ENCODE results near the gene SKOR2. TPM values are rescaled to one million over a fixed set of nuclear protein-coding genes. Genes with fewer than 3 reads are reported as not detected.
"Not testable (repeated sequence)": the region's sequence is repeated elsewhere in the genome, so short reads cannot be mapped to it uniquely, and the experiment has no call there.

The SKOR2 gene
- total RNA-seq, 1 donor from 2014 or later = not detected

DNA sequence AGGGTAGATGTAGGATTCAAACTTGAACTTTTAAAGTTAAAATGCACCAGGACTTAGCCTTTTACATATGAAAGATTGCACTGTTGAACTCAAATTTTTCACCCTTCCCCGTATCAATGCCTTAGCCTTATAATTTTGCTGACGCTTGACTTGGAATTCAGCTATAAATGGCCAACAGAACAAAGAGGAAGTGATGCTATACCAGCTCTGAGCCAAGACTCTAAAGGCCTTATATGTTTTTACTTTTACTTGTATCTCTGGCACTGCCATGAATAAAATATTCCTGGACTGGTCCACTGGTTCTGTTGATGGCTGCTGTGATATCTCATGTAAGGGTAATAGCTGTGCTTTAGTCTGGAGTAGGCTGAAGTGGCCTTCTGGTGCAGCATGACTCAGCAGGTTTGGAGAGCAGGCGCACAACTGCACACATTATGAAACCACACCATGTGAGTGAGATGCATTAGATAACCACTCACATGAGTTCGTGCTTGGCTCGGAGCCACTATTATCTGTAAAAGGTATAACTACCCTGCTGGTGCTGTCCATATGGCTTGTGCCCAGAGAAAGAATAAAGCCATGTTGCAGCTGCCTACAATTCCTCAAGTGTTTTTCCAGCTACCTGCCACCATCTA, 66.9 kb downstream of the SKOR2 start:
- Mint-ChIP-seq H3K27me3 (peaks cover 12% of the 10 kb centered on the region), H3K4me1 (ENCODE audit: low read depth) (no peaks in the 10 kb centered on the region), H3K4me3 (ENCODE audit: low read depth) (no peak overlapping the region), H3K9me3 (ENCODE audit: low read depth) (peaks cover 12% of the 10 kb centered on the region), H3K36me3 (ENCODE audit: insufficient read depth) (no peaks in the 10 kb centered on the region), H3K27ac (no peak overlapping the region)
- no peak for DNase-seq (ENCODE audit: low spot score, unreplicated experiment)
- TF ChIP-seq, protein P1, sequence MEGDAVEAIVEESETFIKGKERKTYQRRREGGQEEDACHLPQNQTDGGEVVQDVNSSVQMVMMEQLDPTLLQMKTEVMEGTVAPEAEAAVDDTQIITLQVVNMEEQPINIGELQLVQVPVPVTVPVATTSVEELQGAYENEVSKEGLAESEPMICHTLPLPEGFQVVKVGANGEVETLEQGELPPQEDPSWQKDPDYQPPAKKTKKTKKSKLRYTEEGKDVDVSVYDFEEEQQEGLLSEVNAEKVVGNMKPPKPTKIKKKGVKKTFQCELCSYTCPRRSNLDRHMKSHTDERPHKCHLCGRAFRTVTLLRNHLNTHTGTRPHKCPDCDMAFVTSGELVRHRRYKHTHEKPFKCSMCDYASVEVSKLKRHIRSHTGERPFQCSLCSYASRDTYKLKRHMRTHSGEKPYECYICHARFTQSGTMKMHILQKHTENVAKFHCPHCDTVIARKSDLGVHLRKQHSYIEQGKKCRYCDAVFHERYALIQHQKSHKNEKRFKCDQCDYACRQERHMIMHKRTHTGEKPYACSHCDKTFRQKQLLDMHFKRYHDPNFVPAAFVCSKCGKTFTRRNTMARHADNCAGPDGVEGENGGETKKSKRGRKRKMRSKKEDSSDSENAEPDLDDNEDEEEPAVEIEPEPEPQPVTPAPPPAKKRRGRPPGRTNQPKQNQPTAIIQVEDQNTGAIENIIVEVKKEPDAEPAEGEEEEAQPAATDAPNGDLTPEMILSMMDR (IDR thresholded peaks at IDR 0.05; ENCODE audit: unreplicated experiment) = no peak

- H3K27ac Mint-ChIP-seq; H3K36me3 Mint-ChIP-seq (ENCODE audit: insufficient read depth); H3K4me1 Mint-ChIP-seq (ENCODE audit: low read depth); H3K27me3 Mint-ChIP-seq; DNase-seq (ENCODE audit: low spot score, unreplicated experiment); H3K4me3 Mint-ChIP-seq (ENCODE audit: low read depth): not testable (repeated sequence)
- peaks cover 12% of the 10 kb centered on the region for H3K9me3 Mint-ChIP-seq (ENCODE audit: low read depth)
Observed at GRCh38 chr18:47182156-47182555, 69.3 kb downstream of the SKOR2 start.

GRCh38 chr18:47180765-47181164, 70.7 kb downstream of the SKOR2 start:
- Mint-ChIP-seq H3K9me3 (ENCODE audit: low read depth) (peaks cover 12% of the 10 kb centered on the region), H3K36me3 (ENCODE audit: insufficient read depth) (no peaks in the 10 kb centered on the region), H3K4me3 (ENCODE audit: low read depth) (no peak overlapping the region), H3K27ac (no peak overlapping the region), H3K27me3 (peaks cover 6% of the 10 kb centered on the region), H3K4me1 (ENCODE audit: low read depth) (no peaks in the 10 kb centered on the region)
- TF ChIP-seq, protein P1 (IDR thresholded peaks at IDR 0.05; ENCODE audit: unreplicated experiment) = no peak
- DNase-seq (ENCODE audit: low spot score, unreplicated experiment) = no peak

DNA sequence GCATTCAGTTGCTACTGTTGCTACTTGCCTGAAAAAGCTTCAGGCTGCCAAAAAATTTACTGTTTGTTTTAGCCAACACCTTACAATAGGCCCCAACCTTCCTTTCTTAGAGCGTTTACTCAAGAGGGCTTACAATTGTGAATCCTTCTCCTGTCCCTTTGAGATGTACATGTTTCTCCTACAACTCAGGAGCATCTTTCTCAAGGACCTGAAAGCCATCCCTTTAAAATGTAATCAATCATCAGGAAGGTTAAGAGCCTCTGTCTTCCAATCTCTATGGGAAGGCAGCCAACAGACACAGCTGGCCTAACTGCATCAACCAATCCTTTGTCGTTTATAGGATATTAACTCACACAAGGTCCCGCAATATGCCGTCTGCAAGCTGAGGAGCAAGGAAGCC, 71.9 kb downstream of the SKOR2 start:
- Mint-ChIP-seq H3K4me1 (ENCODE audit: low read depth) (no peaks in the 10 kb centered on the region), H3K27me3 (peaks cover 6% of the 10 kb centered on the region), H3K4me3 (ENCODE audit: low read depth) (no peak overlapping the region), H3K9me3 (ENCODE audit: low read depth) (peaks cover 6% of the 10 kb centered on the region), H3K27ac (no peak overlapping the region), H3K36me3 (ENCODE audit: insufficient read depth) (no peaks in the 10 kb centered on the region)
- TF ChIP-seq, protein P1 (IDR thresholded peaks at IDR 0.05; ENCODE audit: unreplicated experiment) = no peak
- DNase-seq (ENCODE audit: low spot score, unreplicated experiment) = no peak

DNA sequence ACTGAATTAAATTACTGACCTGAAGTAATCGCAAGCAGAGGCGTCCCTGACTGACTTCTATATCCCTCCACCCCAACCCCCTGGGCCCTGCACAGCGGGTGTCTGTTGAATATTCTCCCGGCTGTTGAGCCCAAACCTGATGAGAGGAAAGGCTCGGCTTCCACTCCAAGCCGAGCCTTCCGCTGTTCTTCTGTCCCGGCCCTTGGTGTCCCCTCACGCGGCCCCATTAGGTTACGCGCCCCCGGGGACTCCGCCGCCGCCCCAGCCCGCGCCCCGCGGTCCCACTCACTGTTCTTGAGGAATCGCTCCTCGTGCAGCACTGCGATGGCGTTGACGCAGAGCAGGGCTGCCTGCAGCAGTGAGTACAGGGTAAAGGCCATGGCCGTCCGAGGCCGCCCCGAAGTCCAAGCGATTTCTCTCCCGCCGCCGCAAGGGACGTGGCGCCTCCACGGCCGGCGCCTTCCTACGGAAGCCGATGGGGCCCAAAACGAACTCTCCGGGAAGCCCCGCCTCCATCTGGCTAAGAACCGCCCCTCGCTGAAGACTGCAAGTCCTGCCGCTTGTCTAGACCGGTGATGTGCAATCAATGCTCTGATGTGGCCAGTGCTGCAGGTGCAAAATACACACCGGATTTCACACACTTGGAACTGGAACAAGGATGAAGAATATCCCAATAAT, 75.4 kb downstream of the SKOR2 start, which contains the start of gene IER3IP1:
Gene IER3IP1 (minus strand): TSS at position 467 of the 678 bp plus-strand sequence. CDS start 87 bp downstream, at position 380.
- Mint-ChIP-seq H3K4me3 (ENCODE audit: low read depth) (peak within 1 kb of the TSS; percentile 30), H3K9me3 (ENCODE audit: low read depth) (no peaks in the 10 kb centered on the region), H3K4me1 (ENCODE audit: low read depth) (no peaks in the 10 kb centered on the region), H3K36me3 (ENCODE audit: insufficient read depth) (no peaks in the 10 kb centered on the region), H3K27me3 (no peaks in the 10 kb centered on the region), H3K27ac (no peak within 1 kb of the TSS)
- peak; percentile 91 for DNase-seq (ENCODE audit: low spot score, unreplicated experiment)
- TF ChIP-seq, protein P1 (IDR thresholded peaks at IDR 0.05; ENCODE audit: unreplicated experiment) = no peak
